ENCODE measurements around the gene CDH9.

Gene CDH9

GRCh38 chr5:26981750-26982149 is 56.6 kb downstream of the CDH9 start:
- no peak overlapping the region for H3K4me2 ChIP-seq
- no peak overlapping the region for H3K4me3 ChIP-seq
- TF ChIP-seq Cebpa-rat (IDR thresholded peaks at IDR 0.05) = no peak
- H3K36me3 ChIP-seq = no peaks in the 10 kb centered on the region
- H3K4me1 ChIP-seq = no peaks in the 10 kb centered on the region
- H3K9ac ChIP-seq = no peak overlapping the region
- no peaks in the 10 kb centered on the region for H3K9me3 ChIP-seq (replicated peaks in 1 of 11)
- H4K20me1 ChIP-seq = no peaks in the 10 kb centered on the region
- H3K27ac ChIP-seq = no peak overlapping the region
- no peaks in the 10 kb centered on the region for H3K27me3 ChIP-seq

GRCh38 chr5:26959290-26959689 is 79.1 kb downstream of the CDH9 start:
- no peak overlapping the region for H3K27ac ChIP-seq
- no peak for TF ChIP-seq Cebpa-rat (IDR thresholded peaks at IDR 0.05)
- H3K4me1 ChIP-seq = no peaks in the 10 kb centered on the region
- no peaks in the 10 kb centered on the region for H3K36me3 ChIP-seq
- H3K9ac ChIP-seq = no peak overlapping the region
- H4K20me1 ChIP-seq = no peaks in the 10 kb centered on the region
- no peaks in the 10 kb centered on the region for H3K27me3 ChIP-seq
- H3K4me3 ChIP-seq = no peak overlapping the region
- no peak overlapping the region for H3K4me2 ChIP-seq
- H3K9me3 ChIP-seq (replicated peaks in 1 of 11) = no peaks in the 10 kb centered on the region

- H3K27ac ChIP-seq = no peak overlapping the region
- no peaks in the 10 kb centered on the region for H3K27me3 ChIP-seq
- no peak for TF ChIP-seq Cebpa-rat (IDR thresholded peaks at IDR 0.05)
- no peaks in the 10 kb centered on the region for H3K4me1 ChIP-seq
- no peaks in the 10 kb centered on the region for H3K36me3 ChIP-seq
- H3K9me3 ChIP-seq (replicated peaks in 1 of 11) = no peaks in the 10 kb centered on the region
- no peaks in the 10 kb centered on the region for H4K20me1 ChIP-seq
- no peak overlapping the region for H3K4me2 ChIP-seq
- no peak overlapping the region for H3K9ac ChIP-seq
- no peak overlapping the region for H3K4me3 ChIP-seq
Observed at GRCh38 chr5:26955161-26955560, 83.2 kb downstream of the CDH9 start.

- Histone ChIP-seq H3K27me3 (no peaks in the 10 kb centered on the region), H4K20me1 (no peaks in the 10 kb centered on the region), H3K36me3 (no peaks in the 10 kb centered on the region), H3K4me1 (no peaks in the 10 kb centered on the region), H3K4me3 (no peak overlapping the region), H3K9me3 (replicated peaks in 1 of 11) (no peaks in the 10 kb centered on the region), H3K27ac (no peak overlapping the region), H3K4me2 (no peak overlapping the region), H3K9ac (no peak overlapping the region)
- TF ChIP-seq Cebpa-rat (IDR thresholded peaks at IDR 0.05) = no peak
Observed at GRCh38 chr5:26948921-26949320, 89.5 kb downstream of the CDH9 start.

GRCh38 chr5:26945901-26946300 is 92.5 kb downstream of the CDH9 start:
- H3K9me3 ChIP-seq (replicated peaks in 1 of 11) = 0 out of 22 replicates have a peak, but pooled peaks cover 0 to 6% (median 0%) of the 10 kb centered on the region in 11 experiments

GRCh38 chr5:26942481-26942880 is 95.9 kb downstream of the CDH9 start:
- Histone ChIP-seq H3K9me3 (replicated peaks in 1 of 11) (0 out of 22 replicates have a peak, but pooled peaks cover 0 to 6% (median 0%) of the 10 kb centered on the region in 11 experiments), H3K4me3 (no peak overlapping the region), H3K4me2 (no peak overlapping the region), H3K27ac (no peak overlapping the region), H3K9ac (no peak overlapping the region), H3K36me3 (no peaks in the 10 kb centered on the region), H4K20me1 (no peaks in the 10 kb centered on the region), H3K27me3 (no peaks in the 10 kb centered on the region), H3K4me1 (no peaks in the 10 kb centered on the region)
- TF ChIP-seq Cebpa-rat (IDR thresholded peaks at IDR 0.05) = no peak

More at GRCh38 chr5:26945901-26946300, 92.5 kb downstream of the CDH9 start:
- H3K27me3 ChIP-seq = no peaks in the 10 kb centered on the region
- H3K36me3 ChIP-seq = no peaks in the 10 kb centered on the region
- no peak overlapping the region for H3K4me3 ChIP-seq
- H3K27ac ChIP-seq = no peak overlapping the region
- TF ChIP-seq Cebpa-rat (IDR thresholded peaks at IDR 0.05) = no peak
- no peaks in the 10 kb centered on the region for H4K20me1 ChIP-seq
- no peak overlapping the region for H3K9ac ChIP-seq
- H3K4me1 ChIP-seq = no peaks in the 10 kb centered on the region
- no peak overlapping the region for H3K4me2 ChIP-seq

- Histone ChIP-seq H3K36me3 (no peaks in the 10 kb centered on the region), H3K9ac (no peak overlapping the region), H4K20me1 (no peaks in the 10 kb centered on the region), H3K4me2 (peak overlapping the region in 1 of 11 experiments; percentile 24; a peak in 1 of 22 replicates), H3K9me3 (replicated peaks in 1 of 11) (0 out of 22 replicates have a peak, but pooled peaks cover 0 to 6% (median 0%) of the 10 kb centered on the region in 11 experiments), H3K4me3 (no peak overlapping the region), H3K27me3 (no peaks in the 10 kb centered on the region), H3K4me1 (no peaks in the 10 kb centered on the region), H3K27ac (no peak overlapping the region)
- TF ChIP-seq Cebpa-rat (IDR thresholded peaks at IDR 0.05) = no peak
Observed at GRCh38 chr5:26940994-26941393, 97.4 kb downstream of the CDH9 start.

GRCh38 chr5:26932238-26932637 is 106.1 kb downstream of the CDH9 start:
- no peak overlapping the region for H3K4me3 ChIP-seq
- H3K9ac ChIP-seq = no peak overlapping the region
- no peaks in the 10 kb centered on the region for H4K20me1 ChIP-seq
- H3K27ac ChIP-seq = no peak overlapping the region
- H3K4me1 ChIP-seq = no peaks in the 10 kb centered on the region
- H3K9me3 ChIP-seq (replicated peaks in 1 of 11) = peaks cover 0 to 7% (median 0%) of the 10 kb centered on the region in 11 experiments; a peak in 1 of 22 replicates
- H3K36me3 ChIP-seq = no peaks in the 10 kb centered on the region
- no peak for TF ChIP-seq Cebpa-rat (IDR thresholded peaks at IDR 0.05)
- H3K27me3 ChIP-seq = no peaks in the 10 kb centered on the region
- H3K4me2 ChIP-seq = no peak overlapping the region

GRCh38 chr5:26921439-26921838 is 116.9 kb downstream of the CDH9 start:
- TF ChIP-seq Cebpa-rat (IDR thresholded peaks at IDR 0.05) = no peak
- Histone ChIP-seq H3K36me3 (no peaks in the 10 kb centered on the region), H3K4me2 (no peak overlapping the region), H3K4me3 (no peak overlapping the region), H4K20me1 (no peaks in the 10 kb centered on the region), H3K9ac (no peak overlapping the region), H3K4me1 (no peaks in the 10 kb centered on the region), H3K9me3 (replicated peaks in 1 of 11) (no peaks in the 10 kb centered on the region), H3K27me3 (no peaks in the 10 kb centered on the region), H3K27ac (no peak overlapping the region)

GRCh38 chr5:26903469-26903868 is 134.9 kb downstream of the CDH9 start:
- no peaks in the 10 kb centered on the region for H3K36me3 ChIP-seq
- H3K4me2 ChIP-seq = no peak overlapping the region
- no peaks in the 10 kb centered on the region for H4K20me1 ChIP-seq
- H3K27me3 ChIP-seq = no peaks in the 10 kb centered on the region
- H3K27ac ChIP-seq = no peak overlapping the region
- H3K9ac ChIP-seq = no peak overlapping the region
- H3K4me1 ChIP-seq = no peaks in the 10 kb centered on the region
- H3K9me3 ChIP-seq (replicated peaks in 1 of 11) = no peaks in the 10 kb centered on the region
- H3K4me3 ChIP-seq = no peak overlapping the region
- no peak for TF ChIP-seq Cebpa-rat (IDR thresholded peaks at IDR 0.05)
